Activated CD8-positive, alpha-beta memory T cell treated with anti-CD3 and anti-CD28 coated beads for 36 hours (primary cell): ENCODE results near the gene EZR. TPM values are rescaled to one million over a fixed set of nuclear protein-coding genes. Genes with fewer than 3 reads are reported as not detected.

Experiments
- CTCF ChIA-PET: fragments of 350-600 bp; sonication (Branson Sonifier 250); formaldehyde crosslinking; loops from one replicate; lab custom pipeline; 2021; ENCODE audit warnings: antibody characterized with exemption; lab: Charles Lee
- POLR2A ChIA-PET: fragments of 350-600 bp; sonication (Branson Sonifier 250); formaldehyde crosslinking; loops from one replicate; lab custom pipeline; 2021; ENCODE audit warnings: antibody characterized with exemption; lab: Charles Lee
- total RNA-seq, 2 experiments: library from RNA; stranded (reverse); gene quantifications; one replicate each; pipeline ENCODE4 v1.2.3, GENCODE V29; 2021

Gene EZR
- total RNA-seq, 2 experiments from 2014 or later = 260 to 266 TPM

GRCh38 chr6:158763434-158764182, 55.6 kb downstream of the EZR start:
- ChIA-PET POLR2A (interaction anchor here (0.5 kb wide), 1 partner anchor 42 kb away, joined by 3 read pairs; no protein-coding TSS in a partner anchor), CTCF (no interaction called here)

GRCh38 chr6:158762787-158763433, 56.3 kb downstream of the EZR start:
- ChIA-PET POLR2A (no interaction called here), CTCF (no interaction called here)

DNA sequence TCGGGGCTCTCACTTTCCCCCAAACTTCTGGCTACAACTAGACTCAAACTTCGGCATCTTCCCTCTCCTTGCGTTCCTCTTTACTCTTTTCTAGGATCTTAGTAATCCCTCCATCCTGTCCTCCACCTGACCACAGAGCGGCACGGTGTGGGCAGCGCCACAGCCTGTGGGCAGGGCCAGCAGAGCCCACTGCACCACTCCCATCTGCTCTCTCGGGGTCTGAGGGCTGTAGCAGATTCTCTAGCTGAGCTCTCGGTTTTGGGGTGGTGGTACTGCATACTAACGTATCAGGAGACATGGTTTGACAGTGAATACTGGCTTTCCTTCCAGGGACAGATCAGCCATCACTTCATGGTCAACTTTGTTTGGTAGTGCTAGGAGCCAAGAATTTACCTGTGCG, 57.4 kb downstream of the EZR start:
- ChIA-PET CTCF (no interaction called here), POLR2A (no interaction called here)

DNA sequence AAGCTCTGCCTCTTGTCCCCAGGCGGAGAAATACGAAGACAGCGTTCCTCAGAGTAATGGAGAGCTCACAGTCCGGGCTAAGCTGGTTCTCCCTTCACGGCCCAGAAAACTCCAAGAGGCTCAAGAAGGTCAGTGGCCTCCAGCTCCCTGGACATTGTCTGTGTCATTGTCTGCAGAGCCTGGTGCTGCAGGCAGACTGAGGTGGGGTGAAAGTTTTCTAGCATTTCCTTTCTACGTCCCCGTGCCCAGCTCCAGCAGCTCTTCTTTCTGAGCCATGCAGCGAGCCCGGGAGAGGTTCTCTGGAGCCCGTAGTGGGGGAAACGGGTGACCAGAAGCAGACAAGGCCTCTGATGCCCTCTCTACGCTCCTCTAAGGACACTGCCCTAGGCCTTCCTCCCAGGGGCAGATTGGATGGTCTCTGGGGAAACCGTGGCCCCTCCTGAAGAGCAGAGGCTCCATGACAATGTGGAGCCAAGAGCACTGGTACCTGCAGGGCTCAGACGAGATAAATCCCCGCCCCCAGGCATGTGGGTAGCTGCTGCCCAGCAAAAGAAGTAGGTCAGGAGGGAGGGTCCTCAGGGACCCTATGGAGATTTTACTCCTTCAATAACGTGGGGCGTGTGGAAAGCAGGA, 58.4 kb downstream of the EZR start:
- POLR2A ChIA-PET = no interaction called here

GRCh38 chr6:158759966-158760617, 59.1 kb downstream of the EZR start:
- POLR2A ChIA-PET = no interaction called here
- CTCF ChIA-PET = no interaction called here

More for the DNA sequence above, 58.4 kb downstream of the EZR start:
- CTCF ChIA-PET = no interaction called here

- ChIA-PET POLR2A (no interaction called here), CTCF (no interaction called here)
Observed at GRCh38 chr6:158758941-158759479, 60.2 kb downstream of the EZR start.

GRCh38 chr6:158758451-158758860, 60.7 kb downstream of the EZR start:
- POLR2A ChIA-PET = no interaction called here
- CTCF ChIA-PET = interaction anchor here (0.7 kb wide), 1 partner anchor 13 kb away, joined by 3 read pairs; no protein-coding TSS in a partner anchor

- CTCF ChIA-PET = interaction anchor here (0.7 kb wide), 1 partner anchor 13 kb away, joined by 3 read pairs; no protein-coding TSS in a partner anchor
- POLR2A ChIA-PET = no interaction called here
Observed at GRCh38 chr6:158757753-158758090, 61.4 kb downstream of the EZR start.

- CTCF ChIA-PET = no interaction called here
- POLR2A ChIA-PET = no interaction called here
Observed at GRCh38 chr6:158756977-158757752, 62.0 kb downstream of the EZR start.

GRCh38 chr6:158756126-158756525, 63.0 kb downstream of the EZR start:
- CTCF ChIA-PET = no interaction called here
- POLR2A ChIA-PET = interaction anchor here (0.6 kb wide), 1 partner anchor 46 kb away, joined by 3 read pairs; no protein-coding TSS in a partner anchor

DNA sequence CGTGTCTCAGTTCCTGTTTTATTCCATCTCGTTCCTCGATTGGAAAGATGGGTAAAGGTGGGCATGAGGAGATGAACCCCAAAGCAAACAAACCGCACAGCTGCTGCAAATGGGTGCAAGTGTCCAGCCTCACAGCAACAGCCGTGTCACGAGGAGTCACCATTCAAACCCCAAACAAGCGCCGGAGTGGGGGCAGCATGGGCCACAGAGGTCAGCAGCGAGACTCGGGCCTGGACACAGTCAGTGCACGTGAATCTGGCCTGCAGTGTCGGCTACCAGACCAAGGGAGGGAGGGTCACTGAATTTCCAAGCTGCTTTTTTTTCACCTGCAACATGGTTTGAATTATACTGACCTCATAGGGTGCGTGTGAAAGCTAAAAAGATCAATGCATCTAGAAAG, 63.5 kb downstream of the EZR start:
- ChIA-PET CTCF (no interaction called here), POLR2A (interaction anchor here (0.6 kb wide), 1 partner anchor 45 kb away, joined by 3 read pairs; no protein-coding TSS in a partner anchor)

DNA sequence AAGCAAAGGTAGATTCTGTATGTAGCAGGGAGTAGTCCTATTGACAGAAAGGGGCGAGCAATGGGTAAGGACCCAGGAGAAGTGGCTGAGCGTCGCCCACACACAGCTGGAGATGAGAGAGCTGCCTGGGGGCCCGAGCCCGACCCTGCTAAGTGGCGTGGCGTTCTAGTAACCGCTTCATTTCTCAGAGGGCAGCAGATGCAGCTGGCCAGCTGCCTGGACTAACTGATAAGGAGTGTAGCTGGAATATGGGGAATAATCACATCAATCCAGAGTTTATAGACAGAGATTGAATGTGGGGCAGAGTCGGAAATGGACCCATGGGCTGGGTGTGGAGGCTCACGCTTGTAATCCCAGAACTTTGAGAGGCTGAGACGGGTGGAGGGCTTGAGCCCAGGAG, 64.4 kb downstream of the EZR start:
- CTCF ChIA-PET = no interaction called here
- POLR2A ChIA-PET = no interaction called here

DNA sequence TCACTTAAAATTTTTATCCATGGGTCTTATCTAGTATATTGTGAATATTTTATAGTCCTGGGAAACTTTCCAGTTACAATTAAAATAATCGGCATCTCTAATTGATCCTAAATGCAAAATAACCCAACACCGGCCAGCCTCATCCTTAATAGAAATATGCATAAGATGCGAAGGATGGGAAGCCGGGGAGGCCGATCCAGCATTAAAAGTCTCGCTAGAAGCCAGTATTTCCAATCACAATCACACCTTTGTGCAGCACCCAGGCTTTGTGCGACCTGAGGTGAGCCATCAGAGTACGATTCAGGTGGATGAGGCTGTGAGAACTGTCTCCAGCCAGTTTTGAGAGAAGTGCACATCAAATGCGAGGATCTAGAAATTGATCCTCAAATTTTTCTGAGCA, 65.4 kb downstream of the EZR start:
- CTCF ChIA-PET = interaction anchor here (0.7 kb wide), 1 partner anchor 356 kb away, joined by 5 read pairs; no protein-coding TSS in a partner anchor

GRCh38 chr6:158752613-158753012, 66.6 kb downstream of the EZR start:
- CTCF ChIA-PET = no interaction called here
- POLR2A ChIA-PET = no interaction called here

More for the DNA sequence above, 65.4 kb downstream of the EZR start:
- POLR2A ChIA-PET = no interaction called here

DNA sequence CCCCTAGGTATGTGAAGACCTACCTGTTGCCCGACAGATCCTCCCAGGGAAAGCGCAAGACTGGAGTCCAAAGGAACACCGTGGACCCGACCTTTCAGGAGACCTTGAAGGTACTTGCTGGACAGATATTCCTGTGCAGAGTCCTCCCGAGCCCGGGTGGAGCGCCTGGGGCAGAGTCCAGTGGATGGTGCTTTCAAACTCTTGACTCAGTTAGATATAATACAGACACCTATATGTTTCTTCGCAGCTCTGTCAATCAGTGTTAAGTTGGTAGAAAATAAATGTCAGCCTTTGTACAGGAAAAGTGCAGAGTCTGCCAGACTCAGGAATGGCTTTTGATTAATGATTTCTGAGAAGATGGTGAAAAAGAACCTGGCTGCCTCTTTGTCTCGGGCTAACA, 67.2 kb downstream of the EZR start:
- POLR2A ChIA-PET = no interaction called here
- CTCF ChIA-PET = no interaction called here

DNA sequence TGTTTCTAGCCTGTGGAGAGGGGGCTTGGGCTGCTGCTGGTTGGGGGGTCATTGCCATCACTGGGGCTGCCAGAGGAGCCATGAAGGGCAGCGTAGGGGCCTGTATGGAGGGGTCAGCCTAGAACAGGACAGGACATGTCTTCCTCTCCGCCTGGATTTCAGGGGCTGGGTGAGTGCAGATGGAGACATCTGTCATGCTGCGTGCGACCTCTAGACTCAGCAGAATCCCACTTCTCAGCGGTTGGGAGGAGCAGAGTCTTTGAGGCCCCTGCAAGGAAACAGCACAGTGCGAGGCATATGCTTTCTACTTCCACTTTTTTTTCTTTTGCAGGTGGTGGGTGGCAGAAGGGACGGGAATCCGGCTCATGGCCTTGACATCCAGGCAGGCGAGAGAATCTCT, 67.9 kb downstream of the EZR start:
- CTCF ChIA-PET = no interaction called here
- POLR2A ChIA-PET = no interaction called here

DNA sequence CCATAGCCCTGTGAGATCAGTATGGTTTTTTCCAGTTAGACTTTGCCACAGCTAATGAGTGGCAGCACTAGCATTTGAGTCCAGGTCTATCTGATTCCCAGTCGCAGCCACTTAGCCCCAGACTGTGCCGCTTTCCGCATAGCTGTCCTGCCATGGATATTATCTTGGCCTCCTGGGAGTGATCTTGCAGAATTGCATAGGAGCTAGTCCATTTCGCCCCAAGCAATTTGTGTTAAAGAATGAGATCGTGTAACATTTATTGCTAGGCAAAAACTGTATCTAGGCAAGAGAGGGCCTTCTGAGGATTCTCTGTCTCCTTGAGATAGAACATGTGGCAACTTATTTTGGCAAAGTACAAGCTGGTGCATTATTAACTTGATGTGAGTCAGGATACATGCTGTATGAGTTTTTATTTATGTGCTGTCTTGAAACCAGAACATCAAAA, 74.2 kb downstream of the EZR start:
- ChIA-PET POLR2A (no interaction called here), CTCF (interaction anchor here (0.6 kb wide), 1 partner anchor 13 kb away, joined by 3 read pairs; no protein-coding TSS in a partner anchor)

DNA sequence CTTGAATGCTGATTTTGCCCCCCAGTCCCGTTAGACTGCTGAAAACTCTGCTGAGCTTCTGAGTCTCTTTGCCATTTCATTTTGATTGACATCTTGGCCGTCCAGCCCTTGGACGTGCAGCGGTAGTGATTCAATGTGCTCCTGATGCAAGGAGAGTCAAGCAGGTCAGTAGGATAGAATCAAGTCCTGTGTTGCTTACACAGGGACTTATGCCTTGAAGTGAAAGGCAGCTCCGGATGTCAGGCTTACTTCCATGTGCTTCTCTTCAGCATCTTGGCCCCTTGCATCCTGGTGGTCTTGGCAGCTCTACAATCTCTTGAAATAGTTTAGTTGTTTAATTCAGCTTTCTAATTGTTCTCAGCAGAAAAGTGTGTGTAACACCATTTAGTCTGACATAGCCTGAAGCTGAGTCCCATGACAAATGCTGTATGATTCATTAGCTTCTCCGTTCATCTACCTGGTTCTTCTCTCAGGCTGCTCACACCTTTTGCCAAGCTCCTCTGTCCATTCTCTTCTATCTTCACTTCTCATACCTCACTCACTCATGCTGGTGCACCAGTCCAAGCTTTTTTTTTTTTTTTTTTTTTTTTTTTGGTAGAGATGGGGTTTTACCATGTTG, 76.0 kb downstream of the EZR start:
- CTCF ChIA-PET = no interaction called here
- POLR2A ChIA-PET = interaction anchor here (1.0 kb wide), 1 partner anchor 29 kb away, joined by 5 read pairs; no protein-coding TSS in a partner anchor
